GM12878 (cell line): Measurements from ENCODE around the gene IL1R2. TPM values are rescaled to one million over a fixed set of nuclear protein-coding genes. Genes with fewer than 3 reads are reported as not detected.
A peak's percentile ranks its signal among the peaks of the same experiment; 100 is the strongest.

Experiments used
- CBX3 ChIP-seq: fragments of 200-600 bp; sonication (generic); IDR thresholded peaks from 2 replicates; pipeline ENCODE4 v1.6.1; 2016; ENCODE audit warnings: low read depth, borderline replicate concordance
- E2F8 ChIP-seq: fragments of 450-650 bp; IDR thresholded peaks from 2 replicates; pipeline ENCODE4 v1.6.1; 2018; ENCODE audit warnings: mild to moderate bottlenecking, low read depth, moderate library complexity; ENCODE audit not compliant: partially characterized antibody
- EED ChIP-seq: sonication (generic); IDR thresholded peaks from 2 replicates; pipeline ENCODE4 v1.6.1; 2016; ENCODE audit warnings: antibody characterized with exemption, low read depth
- EP300 ChIP-seq, 2 experiments: fragments of 150-350 bp in 1 of 2; IDR thresholded peaks; 2 replicates each; pipeline ENCODE4 v1.6.1; 2011 to 2012; ENCODE audit warnings: low read depth in 2 of 2, low read length in 2 of 2, borderline replicate concordance in 1 of 2, improper control_type of control experiment in 1 of 2, inconsistent platforms in 1 of 2; ENCODE audit not compliant: control insufficient read depth in 1 of 2
- FOXM1 ChIP-seq: IDR thresholded peaks from 2 replicates; pipeline ENCODE4 v1.6.1; 2012; ENCODE audit warnings: low read depth, mild to moderate bottlenecking, inconsistent platforms, low read length, moderate library complexity
- HDAC6 ChIP-seq: fragments of 200-600 bp; sonication (generic); IDR thresholded peaks from one replicate; pipeline ENCODE4 v1.8.0; 2017; ENCODE audit warnings: antibody characterized with exemption; ENCODE audit not compliant: unreplicated experiment
- MTA2 ChIP-seq: fragments of 450-650 bp; IDR thresholded peaks from 2 replicates; pipeline ENCODE4 v1.6.1; 2016; ENCODE audit warnings: low read depth, mild to moderate bottlenecking, moderate library complexity
- MXI1 ChIP-seq: fragments of 150-350 bp; IDR thresholded peaks from 2 replicates; pipeline ENCODE4 v1.6.1; 2011; ENCODE audit warnings: low read depth, mild to moderate bottlenecking, inconsistent platforms, low read length, improper control_type of control experiment
- NFYB ChIP-seq: IDR thresholded peaks from 2 replicates; pipeline ENCODE4 v1.6.1; 2011; ENCODE audit warnings: low read depth, mild to moderate bottlenecking, low read length, improper control_type of control experiment, moderate library complexity; ENCODE audit not compliant: insufficient read depth
- POLR2A ChIP-seq: IDR thresholded peaks from 2 replicates; pipeline ENCODE4 v1.6.1; 2011; ENCODE audit warnings: low read depth, mild to moderate bottlenecking, low read length
- SIX5 ChIP-seq: IDR thresholded peaks from 2 replicates; pipeline ENCODE4 v1.6.1; 2011; ENCODE audit warnings: mild to moderate bottlenecking, low read depth, low read length, moderate library complexity; ENCODE audit not compliant: severe bottlenecking
- USF1 ChIP-seq: IDR thresholded peaks from 2 replicates; pipeline ENCODE4 v1.6.1; 2011; ENCODE audit warnings: borderline replicate concordance, low read depth, mild to moderate bottlenecking, moderate library complexity, mixed read lengths, low read length; ENCODE audit not compliant: insufficient read depth; ENCODE audit errors: extremely low read length
- WRNIP1 ChIP-seq: IDR thresholded peaks from 2 replicates; pipeline ENCODE4 v1.6.1; 2011; ENCODE audit warnings: low read depth, low read length, improper control_type of control experiment, borderline replicate concordance
- ZBTB11 ChIP-seq: fragments of 450-650 bp; formaldehyde crosslinking; IDR thresholded peaks from 2 replicates; pipeline ENCODE4 v1.5.0; 2022; ENCODE audit warnings: mild to moderate bottlenecking, missing genetic modification characterization
- ZNF217 ChIP-seq: fragments of 450-650 bp; IDR thresholded peaks from 2 replicates; pipeline ENCODE4 v1.6.1; 2017; ENCODE audit warnings: antibody characterized with exemption, mild to moderate bottlenecking
- ZSCAN29 ChIP-seq: fragments of 450-650 bp; IDR thresholded peaks from 2 replicates; pipeline ENCODE4 v1.6.1; 2017; ENCODE audit warnings: mild to moderate bottlenecking, moderate library complexity
- polyA plus RNA-seq, 11 experiments: library from polyadenylated mRNA; depleted of rRNA in 4 of 11; unstranded in 6 of 11; stranded (reverse) in 5 of 11; fragments of >200 nt; fragmentation: Nextera tagmentation in 4 of 11; fragmentation: Illumina TruSeq in 1 of 11; extraction: Ambion mirVana in 4 of 11; extraction: Trizol in 1 of 11; gene quantifications; 1 replicate in 1 of 11; 2 replicates in 10 of 11; pipeline versions ENCODE4 v1.2.1 to v1.2.3, GENCODE V29; 2011 to 2016; ENCODE audit warnings: inconsistent platforms in 2 of 11, missing spikeins in 2 of 11, low read depth in 1 of 11
- total RNA-seq, 4 experiments: library from RNA; depleted of rRNA in 3 of 4; stranded (reverse); fragments of >200 nt in 3 of 4; fragmentation: Illumina TruSeq in 1 of 4; extraction: Trizol in 1 of 4; gene quantifications; 2 replicates each; pipeline versions ENCODE4 v1.2.1 to v1.2.3, GENCODE V29; 2013 to 2021

Gene IL1R2
- total and polyA plus RNA-seq, 10 of the 15 experiments (the other 5 are each of a cell fraction or from before 2014, with no cell fraction given): 0.44 to 6.4 (median 0.62) TPM

GRCh38 chr2:101976891-101977290 lies 14.9 kb upstream of the IL1R2 start (continued):
- TF ChIP-seq WRNIP1: no peak
- peak; percentile 37; the same call in 1 of the 2 replicates for TF ChIP-seq ZNF217
- TF ChIP-seq SIX5: no peak
- TF ChIP-seq FOXM1: no peak
- TF ChIP-seq HDAC6: no peak
- no peak for TF ChIP-seq ZSCAN29
- no peak for TF ChIP-seq USF1
- no peak for TF ChIP-seq NFYB
- TF ChIP-seq E2F8: no peak
- TF ChIP-seq EED: no peak
- no peak for TF ChIP-seq POLR2A
- no peak for TF ChIP-seq CBX3
- 0 out of 2 replicates have a peak, but pooled peaks have one; percentile 26 for TF ChIP-seq MTA2
- TF ChIP-seq ZBTB11: no peak
- no peak for TF ChIP-seq MXI1
- 0 out of 4 replicates have a peak, but pooled peaks of 1 of the 2 experiments have one; percentile 31 for TF ChIP-seq EP300 (IDR thresholded peaks at IDR 0.05; ENCODE audit: borderline replicate concordance in 1 of 2, control insufficient read depth in 1 of 2, low read depth in 2 of 2, low read length in 2 of 2)
